ENCODE data around the gene ZEB2. TPM values are rescaled to one million over a fixed set of nuclear protein-coding genes. Genes with fewer than 3 reads are reported as not detected.

The ZEB2 gene
- total RNA-seq, 1 donor from 2014 or later: 88.5 TPM

- peaks cover 76% of the 10 kb centered on the region for H3K27me3 Mint-ChIP-seq
- peaks cover 6% of the 10 kb centered on the region for H3K36me3 Mint-ChIP-seq
- peak overlapping the region; percentile 69 for H3K4me3 Mint-ChIP-seq
- no peak for TF ChIP-seq CTCF (conservative IDR thresholded peaks at IDR 0.05)
- no peak overlapping the region for H3K27ac Mint-ChIP-seq
- no peaks in the 10 kb centered on the region for H3K9me3 Mint-ChIP-seq
- no peak for DNase-seq (ENCODE audit: extremely low spot score, unreplicated experiment)
- H3K4me1 Mint-ChIP-seq (ENCODE audit: unreplicated experiment): peaks cover 66% of the 10 kb centered on the region
Measured at GRCh38 chr2:144453486-144454158, 66.3 kb downstream of the ZEB2 start.

GRCh38 chr2:144452989-144453336 lies 67.0 kb downstream of the ZEB2 start:
- H3K27ac Mint-ChIP-seq: peak overlapping the region; percentile 39
- peaks cover 73% of the 10 kb centered on the region for H3K27me3 Mint-ChIP-seq
- H3K36me3 Mint-ChIP-seq: peaks cover 6% of the 10 kb centered on the region
- no peak for TF ChIP-seq CTCF (conservative IDR thresholded peaks at IDR 0.05)
- peaks cover 66% of the 10 kb centered on the region for H3K4me1 Mint-ChIP-seq (ENCODE audit: unreplicated experiment)
- DNase-seq (ENCODE audit: extremely low spot score, unreplicated experiment): no peak
- peak overlapping the region; percentile 69 for H3K4me3 Mint-ChIP-seq
- H3K9me3 Mint-ChIP-seq: no peaks in the 10 kb centered on the region

GRCh38 chr2:144452169-144452988 lies 67.5 kb downstream of the ZEB2 start:
- peak overlapping the region; percentile 39 for H3K27ac Mint-ChIP-seq
- H3K27me3 Mint-ChIP-seq: peaks cover 69% of the 10 kb centered on the region
- H3K36me3 Mint-ChIP-seq: peaks cover 7% of the 10 kb centered on the region

GRCh38 chr2:144451443-144451842 lies 68.5 kb downstream of the ZEB2 start:
- peaks cover 6% of the 10 kb centered on the region for H3K36me3 Mint-ChIP-seq
- H3K9me3 Mint-ChIP-seq: peaks cover 5% of the 10 kb centered on the region
- no peak for DNase-seq (ENCODE audit: extremely low spot score, unreplicated experiment)
- H3K27ac Mint-ChIP-seq: no peak overlapping the region
- TF ChIP-seq CTCF (conservative IDR thresholded peaks at IDR 0.05): no peak
- peaks cover 59% of the 10 kb centered on the region for H3K4me1 Mint-ChIP-seq (ENCODE audit: unreplicated experiment)
- peaks cover 65% of the 10 kb centered on the region for H3K27me3 Mint-ChIP-seq
- H3K4me3 Mint-ChIP-seq: no peak overlapping the region

More at GRCh38 chr2:144452169-144452988, 67.5 kb downstream of the ZEB2 start:
- no peak for DNase-seq (ENCODE audit: extremely low spot score, unreplicated experiment)
- TF ChIP-seq CTCF (conservative IDR thresholded peaks at IDR 0.05): peak; percentile 66
- H3K4me3 Mint-ChIP-seq: peak overlapping the region; percentile 69
- H3K9me3 Mint-ChIP-seq: peaks cover under 1% of the 10 kb centered on the region
- peaks cover 61% of the 10 kb centered on the region for H3K4me1 Mint-ChIP-seq (ENCODE audit: unreplicated experiment)

GRCh38 chr2:144449028-144449406 lies 70.9 kb downstream of the ZEB2 start:
- peaks cover 59% of the 10 kb centered on the region for H3K27me3 Mint-ChIP-seq
- no peak overlapping the region for H3K27ac Mint-ChIP-seq
- no peak overlapping the region for H3K4me3 Mint-ChIP-seq
- peaks cover 11% of the 10 kb centered on the region for H3K9me3 Mint-ChIP-seq
- peaks cover 16% of the 10 kb centered on the region for H3K36me3 Mint-ChIP-seq
- no peak for DNase-seq (ENCODE audit: extremely low spot score, unreplicated experiment)
- peak; percentile 59 for TF ChIP-seq CTCF (conservative IDR thresholded peaks at IDR 0.05)
- peaks cover 44% of the 10 kb centered on the region for H3K4me1 Mint-ChIP-seq (ENCODE audit: unreplicated experiment)

Data from type B pancreatic cell (in vitro differentiated cells).